Thyroid gland (tissue), 4 donors: ENCODE measurements around the gene PAM. TPM values are rescaled to one million over a fixed set of nuclear protein-coding genes. Genes with fewer than 3 reads are reported as not detected.

Source experiments
- DNase-seq, 2 donors: peaks; one replicate each; pipeline ENCODE4 v3.0.0-alpha.2; 2019
- H3K27ac ChIP-seq, 3 donors: fragments of 200-600 bp; sonication (generic); 1 replicate in 2 of 3; 2 replicates in 1 of 3; pipeline ENCODE4 v1.5.1; 2016 to 2019; ENCODE audit warnings: mild to moderate bottlenecking in 1 of 3, moderate library complexity in 1 of 3
- H3K27me3 ChIP-seq: fragments of 200-600 bp; sonication (generic); one replicate; pipeline ENCODE4 v1.5.1; 2019
- H3K36me3 ChIP-seq, 2 donors: fragments of 200-600 bp; sonication (generic); one replicate each; pipeline ENCODE4 v1.5.1; 2016 to 2019
- H3K4me1 ChIP-seq, 2 donors: fragments of 200-600 bp; sonication (generic); one replicate each; pipeline ENCODE4 v1.5.1; 2017 to 2019
- H3K4me3 ChIP-seq, 3 donors: fragments of 200-600 bp; sonication (generic); replicated peaks in 1 of 3; 1 replicate in 2 of 3; 2 replicates in 1 of 3; pipeline ENCODE4 v1.5.1; 2016; ENCODE audit warnings: mild to moderate bottlenecking in 1 of 3
- H3K9me3 ChIP-seq: fragments of 200-600 bp; sonication (generic); one replicate; pipeline ENCODE4 v1.5.1; 2017
- POLR2A ChIP-seq, 2 donors: fragments of 450-650 bp; IDR thresholded peaks; one replicate each; pipeline ENCODE4 v1.6.1; 2017; ENCODE audit warnings: antibody characterized with exemption in 2 of 2, mild to moderate bottlenecking in 2 of 2, moderate library complexity in 1 of 2
- WGBS, 2 donors: methylation state at CpG; one replicate each; pipeline ENCODE4 v1.1.5; 2017; 5-methylcytosine and 5-hydroxymethylcytosine counted together
- intact Hi-C: fragments of 100-400 bp; cut with DNase I; formaldehyde crosslinking; loops from one replicate; pipeline ENCODE4 v1.15.1; 2023
- total RNA-seq, 4 donors: library from RNA; depleted of rRNA; stranded (reverse); fragments of >200 nt; gene quantifications; one replicate each; pipeline ENCODE4 v1.2.3, GENCODE V29; 2016
- TF ChIP-seq, protein P1 (sequence below), 6 experiments: fragments of 200-600 bp in 3 of 6; fragments of 450-650 bp in 3 of 6; sonication (generic) in 3 of 6; IDR thresholded peaks; one replicate each; pipeline ENCODE4 v1.5.1; 2016 to 2019; ENCODE audit warnings: antibody characterized with exemption in 6 of 6, mild to moderate bottlenecking in 2 of 6, inconsistent platforms in 1 of 6, moderate library complexity in 1 of 6

Gene PAM
- total RNA-seq, 4 donors from 2014 or later, result 175 to 250 (median 202) TPM

DNA sequence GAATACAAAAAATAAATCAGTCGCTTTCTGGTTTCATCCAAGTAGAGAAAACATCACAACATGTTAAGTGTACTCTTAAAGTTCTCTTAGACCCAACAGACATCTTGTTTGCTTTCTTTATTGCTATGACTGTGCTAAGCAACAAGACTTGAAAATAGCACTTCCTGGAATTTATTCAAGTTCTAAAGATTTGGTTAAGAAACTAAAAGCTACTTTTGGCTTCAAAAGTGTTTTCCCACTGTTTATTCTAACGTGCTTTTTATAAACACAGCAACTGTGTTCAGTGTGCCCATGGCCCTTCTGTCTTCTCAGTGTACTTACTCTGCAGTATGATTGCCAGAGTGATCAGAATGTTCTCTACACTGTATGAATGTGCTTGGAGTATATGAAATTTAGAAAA lies 255.1 kb downstream of the PAM start:
- Histone ChIP-seq H3K4me3 (no peak overlapping the region), H3K9me3 (no peaks in the 10 kb centered on the region), H3K27ac (peak overlapping the region; percentile 25 to 43 (median 28)), H3K4me1 (peaks cover 4 to 5% of the 10 kb centered on the region in 2 donors), H3K36me3 (no peaks in the 10 kb centered on the region), H3K27me3 (no peaks in the 10 kb centered on the region)
- intact Hi-C loops, result no loop called here
- peak; percentile 11 to 13 for DNase-seq
- TF ChIP-seq POLR2A (IDR thresholded peaks at IDR 0.05), result no peak
- TF ChIP-seq, protein P1, sequence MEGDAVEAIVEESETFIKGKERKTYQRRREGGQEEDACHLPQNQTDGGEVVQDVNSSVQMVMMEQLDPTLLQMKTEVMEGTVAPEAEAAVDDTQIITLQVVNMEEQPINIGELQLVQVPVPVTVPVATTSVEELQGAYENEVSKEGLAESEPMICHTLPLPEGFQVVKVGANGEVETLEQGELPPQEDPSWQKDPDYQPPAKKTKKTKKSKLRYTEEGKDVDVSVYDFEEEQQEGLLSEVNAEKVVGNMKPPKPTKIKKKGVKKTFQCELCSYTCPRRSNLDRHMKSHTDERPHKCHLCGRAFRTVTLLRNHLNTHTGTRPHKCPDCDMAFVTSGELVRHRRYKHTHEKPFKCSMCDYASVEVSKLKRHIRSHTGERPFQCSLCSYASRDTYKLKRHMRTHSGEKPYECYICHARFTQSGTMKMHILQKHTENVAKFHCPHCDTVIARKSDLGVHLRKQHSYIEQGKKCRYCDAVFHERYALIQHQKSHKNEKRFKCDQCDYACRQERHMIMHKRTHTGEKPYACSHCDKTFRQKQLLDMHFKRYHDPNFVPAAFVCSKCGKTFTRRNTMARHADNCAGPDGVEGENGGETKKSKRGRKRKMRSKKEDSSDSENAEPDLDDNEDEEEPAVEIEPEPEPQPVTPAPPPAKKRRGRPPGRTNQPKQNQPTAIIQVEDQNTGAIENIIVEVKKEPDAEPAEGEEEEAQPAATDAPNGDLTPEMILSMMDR (IDR thresholded peaks at IDR 0.05), result no peak
- 17 to 32% methylated on average over 2 of the region's 2 CpGs for WGBS, 2 donors

DNA sequence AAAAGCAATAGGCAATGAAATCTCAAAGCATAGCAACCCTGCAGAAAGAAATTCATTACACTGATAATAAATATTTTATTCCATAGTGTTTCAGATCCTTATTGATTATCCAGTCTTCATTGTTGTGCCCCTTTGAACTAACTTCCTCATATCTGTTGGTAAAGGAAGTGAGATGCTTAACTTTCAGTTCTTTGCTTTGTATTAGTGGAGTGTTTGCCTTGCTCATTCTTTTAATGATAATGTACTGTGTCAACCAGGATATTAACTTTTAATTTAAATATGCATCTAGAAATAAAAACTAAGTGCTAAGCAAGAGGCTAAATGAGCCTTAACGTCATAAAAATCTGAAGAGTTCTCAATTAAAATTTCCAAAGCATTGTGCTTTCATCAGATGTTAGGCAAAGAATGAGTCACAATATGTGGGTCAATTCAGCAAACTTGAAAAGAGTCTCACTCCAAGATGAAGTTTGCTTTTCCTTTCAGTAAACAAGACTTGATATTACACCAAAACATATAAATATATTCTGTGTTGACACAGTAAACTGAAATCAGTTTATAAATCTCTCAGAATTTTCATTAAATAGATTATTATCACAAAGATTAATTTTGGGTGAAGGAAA lies 258.9 kb downstream of the PAM start:
- WGBS, 2 donors, result 57 to 63% methylated on average over 1 of the region's 1 CpG
- intact Hi-C loops, result no loop called here

DNA sequence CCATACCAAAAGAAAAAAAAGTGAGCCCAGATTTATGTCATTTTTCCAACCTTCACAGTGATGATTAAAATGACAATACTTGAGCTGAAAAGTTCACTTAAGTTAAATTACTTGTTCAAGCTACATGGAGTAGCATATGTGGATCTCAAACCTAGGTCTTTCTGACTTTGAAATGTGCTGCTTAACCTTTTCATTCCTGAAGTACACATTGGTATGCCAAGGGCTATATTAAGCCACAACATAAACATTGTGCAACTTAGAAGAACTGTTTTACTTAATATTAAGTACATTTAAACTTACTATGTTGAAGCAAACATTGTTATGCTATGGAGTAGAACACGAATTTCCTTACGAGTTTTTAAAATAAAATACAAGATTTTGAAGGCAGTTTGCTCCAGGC lies 259.9 kb downstream of the PAM start:
- WGBS, 2 donors, result 85 to 87% methylated on average over 2 of the region's 2 CpGs
- peaks cover 2 to 4% of the 10 kb centered on the region in 2 donors for H3K4me1 ChIP-seq
- no peaks in the 10 kb centered on the region for H3K36me3 ChIP-seq
- no peak overlapping the region for H3K27ac ChIP-seq
- intact Hi-C loops, result no loop called here
- no peak for DNase-seq
- no peaks in the 10 kb centered on the region for H3K27me3 ChIP-seq
- TF ChIP-seq, protein P1 (IDR thresholded peaks at IDR 0.05), result no peak
- TF ChIP-seq POLR2A (IDR thresholded peaks at IDR 0.05), result no peak
- H3K4me3 ChIP-seq, result no peak overlapping the region
- no peaks in the 10 kb centered on the region for H3K9me3 ChIP-seq

More for the DNA sequence above, 258.9 kb downstream of the PAM start:
- Histone ChIP-seq H3K36me3 (no peaks in the 10 kb centered on the region), H3K4me3 (no peak overlapping the region), H3K4me1 (peaks cover 4 to 5% of the 10 kb centered on the region in 2 donors), H3K27ac (no peak overlapping the region), H3K9me3 (no peaks in the 10 kb centered on the region), H3K27me3 (no peaks in the 10 kb centered on the region)
- no peak for DNase-seq
- no peak for TF ChIP-seq POLR2A (IDR thresholded peaks at IDR 0.05)
- TF ChIP-seq, protein P1 (IDR thresholded peaks at IDR 0.05), result no peak

DNA sequence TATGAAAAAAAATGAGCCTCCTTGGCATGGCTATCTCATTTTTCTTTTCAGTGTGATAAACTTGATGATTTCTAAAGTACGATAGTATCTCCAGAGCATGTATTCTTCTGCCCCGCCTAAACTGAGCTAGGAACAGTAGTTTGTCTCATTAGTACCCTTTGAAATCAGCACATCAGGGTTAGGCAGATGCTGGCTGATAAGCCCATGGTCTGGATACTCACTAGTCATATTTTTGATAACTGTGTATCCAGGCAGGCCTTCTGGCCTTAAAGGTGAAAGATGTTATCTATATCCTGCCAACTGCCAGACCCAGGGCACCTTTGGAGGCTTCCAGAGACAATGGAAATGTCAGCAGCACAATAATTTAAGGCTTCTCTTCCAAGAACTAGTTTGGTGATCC lies 261.1 kb downstream of the PAM start:
- no peak for TF ChIP-seq POLR2A (IDR thresholded peaks at IDR 0.05)
- TF ChIP-seq, protein P1 (IDR thresholded peaks at IDR 0.05), result no peak
- H3K27ac ChIP-seq, result no peak overlapping the region
- H3K9me3 ChIP-seq, result no peaks in the 10 kb centered on the region
- DNase-seq, result no peak
- no peak overlapping the region for H3K4me3 ChIP-seq
- 91 to 94% methylated on average over 2 of the region's 2 CpGs for WGBS, 2 donors
- no peaks in the 10 kb centered on the region for H3K36me3 ChIP-seq
- H3K4me1 ChIP-seq, result no peaks in the 10 kb centered on the region
- intact Hi-C loops, result no loop called here
- no peaks in the 10 kb centered on the region for H3K27me3 ChIP-seq

DNA sequence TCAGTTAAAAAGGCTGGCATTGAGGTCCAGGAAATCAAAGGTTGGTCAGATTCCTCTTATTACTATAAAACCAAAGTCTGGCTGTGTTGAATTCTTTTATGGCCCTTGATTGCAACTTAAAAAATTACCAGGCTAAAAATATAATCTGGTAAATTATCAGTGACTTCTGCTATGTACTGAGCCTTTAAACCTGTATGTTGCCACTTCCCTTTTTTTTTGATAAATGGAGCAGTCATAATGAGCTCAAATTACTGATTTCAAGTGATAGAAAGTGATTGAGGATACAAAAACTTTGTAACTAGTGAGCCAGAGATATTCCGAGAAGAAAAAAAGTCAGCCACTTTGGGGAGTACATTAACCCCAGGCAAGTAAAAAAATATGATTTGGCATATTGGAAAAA lies 264.7 kb downstream of the PAM start:
- Histone ChIP-seq H3K9me3 (no peaks in the 10 kb centered on the region), H3K4me1 (no peaks in the 10 kb centered on the region), H3K27me3 (no peaks in the 10 kb centered on the region), H3K27ac (no peak overlapping the region), H3K4me3 (no peak overlapping the region), H3K36me3 (no peaks in the 10 kb centered on the region)
- WGBS, 2 donors, result 93 to 96% methylated on average over 1 of the region's 1 CpG
- DNase-seq, result no peak
- intact Hi-C loops, result no loop called here
- TF ChIP-seq, protein P1 (IDR thresholded peaks at IDR 0.05), result no peak
- TF ChIP-seq POLR2A (IDR thresholded peaks at IDR 0.05), result no peak
